ENCODE results near the gene STAT5A.
"Not testable (repeated sequence)": the region's sequence is repeated elsewhere in the genome, so short reads cannot be mapped to it uniquely, and the experiment has no call there.

The STAT5A gene

GRCh38 chr17:42348104-42348503 lies 59.8 kb downstream of the STAT5A start:
- no peak for TF ChIP-seq POLR2A (IDR thresholded peaks at IDR 0.05; ENCODE audit: low read depth, low read length)
- FAIRE-seq (no peak), DNase-seq (ENCODE audit: insufficient read length, low spot score) (no peak)

GRCh38 chr17:42354956-42355843 lies 66.9 kb downstream of the STAT5A start:
- no peak for TF ChIP-seq POLR2A (IDR thresholded peaks at IDR 0.05; ENCODE audit: low read depth, low read length)
- DNase-seq (ENCODE audit: insufficient read length, low spot score) = no peak
- FAIRE-seq = no peak

- DNase-seq (ENCODE audit: insufficient read length, low spot score) (no peak), FAIRE-seq (no peak)
- no peak for TF ChIP-seq POLR2A (IDR thresholded peaks at IDR 0.05; ENCODE audit: low read depth, low read length)
These were observed 70.1 kb downstream of the STAT5A start for GRCh38 chr17:42358434-42358833.

- DNase-seq (ENCODE audit: insufficient read length, low spot score) = no peak
- TF ChIP-seq POLR2A (IDR thresholded peaks at IDR 0.05; ENCODE audit: low read depth, low read length) = no peak
- FAIRE-seq = no peak
These were observed 70.8 kb downstream of the STAT5A start for GRCh38 chr17:42359133-42359532.

- not testable (repeated sequence) for DNase-seq (ENCODE audit: insufficient read length, low spot score); FAIRE-seq
These were observed 72.1 kb downstream of the STAT5A start for GRCh38 chr17:42360388-42360787.

Data from H54 (cell line).